Chondrocyte (in vitro differentiated cells): ENCODE results near the gene GJC3. TPM values are rescaled to one million over a fixed set of nuclear protein-coding genes. Genes with fewer than 3 reads are reported as not detected.
"Not testable (repeated sequence)": the region's sequence is repeated elsewhere in the genome, so short reads cannot be mapped to it uniquely, and the experiment has no call there.

Experiments
- DNase-seq: peaks from one replicate; pipeline ENCODE4 v3.0.0; 2021; ENCODE audit warnings: mixed read lengths, low spot score
- H3K27ac Mint-ChIP-seq: one replicate; pipeline ENCODE4 v1.8.0; 2021; ENCODE audit warnings: mild to moderate bottlenecking, moderate library complexity, mixed read lengths; ENCODE audit not compliant: unreplicated experiment
- H3K27me3 Mint-ChIP-seq: 2 replicates; pipeline ENCODE4 v1.8.0; 2021; ENCODE audit warnings: low read depth, mixed read lengths
- H3K36me3 Mint-ChIP-seq: 2 replicates; pipeline ENCODE4 v1.8.0; 2021; ENCODE audit warnings: low read depth, mixed read lengths
- H3K4me1 Mint-ChIP-seq: 2 replicates; pipeline ENCODE4 v1.8.0; 2021; ENCODE audit warnings: low read depth, mild to moderate bottlenecking, mixed read lengths
- H3K4me3 Mint-ChIP-seq: one replicate; pipeline ENCODE4 v1.8.0; 2021; ENCODE audit warnings: mild to moderate bottlenecking, moderate library complexity, mixed read lengths; ENCODE audit not compliant: unreplicated experiment
- H3K9me3 Mint-ChIP-seq: 2 replicates; pipeline ENCODE4 v1.8.0; 2021; ENCODE audit warnings: low read depth, mixed read lengths
- total RNA-seq: library from RNA; stranded (reverse); gene quantifications from 3 replicates; pipeline ENCODE4 v1.2.1, GENCODE V29; 2021
- TF ChIP-seq, protein P1 (sequence below): fragments of 200-600 bp; sonication (generic); IDR thresholded peaks from 2 replicates; pipeline ENCODE4 v1.5.0; 2021; ENCODE audit warnings: antibody characterized with exemption, mild to moderate bottlenecking, moderate library complexity

Gene GJC3
- total RNA-seq, 1 donor from 2014 or later, result not detected

DNA sequence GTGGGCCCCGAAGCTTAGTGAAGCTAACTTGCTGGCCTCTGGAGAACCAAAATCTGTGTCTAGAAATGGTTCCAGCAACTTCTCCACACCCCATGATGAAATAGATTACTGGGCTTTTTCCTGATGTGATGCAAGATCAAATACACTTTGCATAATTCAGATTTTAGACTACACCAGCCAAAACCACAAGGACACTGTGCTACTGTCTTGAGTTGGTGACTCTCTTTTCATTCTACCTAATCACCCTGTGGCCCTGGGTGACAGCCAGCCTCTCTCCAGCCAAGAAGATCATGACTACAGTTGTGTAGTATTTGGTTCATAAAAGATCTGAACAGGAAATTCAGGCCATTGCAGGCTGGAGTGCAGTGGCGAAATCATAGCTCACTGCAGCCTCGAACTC lies 24.2 kb upstream of the GJC3 start:
- DNase-seq, result no peak
- H3K9me3 Mint-ChIP-seq, result peaks cover 10% of the 10 kb centered on the region
- H3K27ac Mint-ChIP-seq, result no peak overlapping the region
- H3K4me3 Mint-ChIP-seq, result no peak overlapping the region
- H3K27me3 Mint-ChIP-seq, result peaks cover 16% of the 10 kb centered on the region
- no peaks in the 10 kb centered on the region for H3K36me3 Mint-ChIP-seq
- TF ChIP-seq, protein P1, sequence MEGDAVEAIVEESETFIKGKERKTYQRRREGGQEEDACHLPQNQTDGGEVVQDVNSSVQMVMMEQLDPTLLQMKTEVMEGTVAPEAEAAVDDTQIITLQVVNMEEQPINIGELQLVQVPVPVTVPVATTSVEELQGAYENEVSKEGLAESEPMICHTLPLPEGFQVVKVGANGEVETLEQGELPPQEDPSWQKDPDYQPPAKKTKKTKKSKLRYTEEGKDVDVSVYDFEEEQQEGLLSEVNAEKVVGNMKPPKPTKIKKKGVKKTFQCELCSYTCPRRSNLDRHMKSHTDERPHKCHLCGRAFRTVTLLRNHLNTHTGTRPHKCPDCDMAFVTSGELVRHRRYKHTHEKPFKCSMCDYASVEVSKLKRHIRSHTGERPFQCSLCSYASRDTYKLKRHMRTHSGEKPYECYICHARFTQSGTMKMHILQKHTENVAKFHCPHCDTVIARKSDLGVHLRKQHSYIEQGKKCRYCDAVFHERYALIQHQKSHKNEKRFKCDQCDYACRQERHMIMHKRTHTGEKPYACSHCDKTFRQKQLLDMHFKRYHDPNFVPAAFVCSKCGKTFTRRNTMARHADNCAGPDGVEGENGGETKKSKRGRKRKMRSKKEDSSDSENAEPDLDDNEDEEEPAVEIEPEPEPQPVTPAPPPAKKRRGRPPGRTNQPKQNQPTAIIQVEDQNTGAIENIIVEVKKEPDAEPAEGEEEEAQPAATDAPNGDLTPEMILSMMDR, result no peak
- H3K4me1 Mint-ChIP-seq, result no peaks in the 10 kb centered on the region

DNA sequence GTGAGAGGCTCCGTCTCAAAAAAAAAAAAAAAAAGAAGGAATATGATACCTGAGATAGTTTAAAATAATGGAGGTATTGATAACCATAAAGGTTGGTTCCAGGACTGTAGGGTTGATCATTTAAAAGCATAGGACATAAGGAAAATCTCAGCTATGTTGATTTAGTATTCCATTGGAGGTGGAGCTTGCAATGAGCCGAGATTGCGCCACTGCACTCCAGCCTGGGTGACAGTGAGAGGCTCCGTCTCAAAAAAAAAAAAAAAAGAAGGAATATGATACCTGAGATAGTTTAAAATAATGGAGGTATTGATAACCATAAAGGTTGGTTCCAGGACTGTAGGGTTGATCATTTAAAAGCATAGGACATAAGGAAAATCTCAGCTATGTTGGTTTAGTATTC lies 23.2 kb upstream of the GJC3 start:
- not testable (repeated sequence) for H3K4me1 Mint-ChIP-seq, H3K27ac Mint-ChIP-seq, H3K36me3 Mint-ChIP-seq, H3K9me3 Mint-ChIP-seq, H3K4me3 Mint-ChIP-seq, DNase-seq
- peaks cover 21% of the 10 kb centered on the region for H3K27me3 Mint-ChIP-seq

DNA sequence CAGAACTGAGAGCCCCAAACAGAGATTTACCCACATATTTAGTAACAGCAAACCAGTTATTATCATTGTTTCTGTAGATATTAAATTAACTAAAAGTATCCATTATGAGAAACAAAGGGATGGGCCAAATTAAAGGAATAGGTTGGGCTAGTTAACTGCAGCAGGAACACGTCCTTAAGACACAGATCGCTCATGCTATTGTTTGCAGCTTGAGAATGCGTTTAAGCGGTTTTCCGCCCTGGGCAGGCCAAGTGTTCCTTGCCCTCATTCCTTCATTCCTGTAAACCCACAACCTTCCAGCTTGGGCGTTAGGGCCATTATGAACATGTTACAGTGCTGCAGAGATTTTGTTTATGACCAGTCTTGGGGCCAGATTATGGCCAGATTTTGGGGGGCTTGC lies 21.4 kb upstream of the GJC3 start:
- not testable (repeated sequence) for H3K9me3 Mint-ChIP-seq, H3K4me1 Mint-ChIP-seq, H3K27ac Mint-ChIP-seq, H3K36me3 Mint-ChIP-seq, H3K4me3 Mint-ChIP-seq, DNase-seq
- peaks cover 17% of the 10 kb centered on the region for H3K27me3 Mint-ChIP-seq

DNA sequence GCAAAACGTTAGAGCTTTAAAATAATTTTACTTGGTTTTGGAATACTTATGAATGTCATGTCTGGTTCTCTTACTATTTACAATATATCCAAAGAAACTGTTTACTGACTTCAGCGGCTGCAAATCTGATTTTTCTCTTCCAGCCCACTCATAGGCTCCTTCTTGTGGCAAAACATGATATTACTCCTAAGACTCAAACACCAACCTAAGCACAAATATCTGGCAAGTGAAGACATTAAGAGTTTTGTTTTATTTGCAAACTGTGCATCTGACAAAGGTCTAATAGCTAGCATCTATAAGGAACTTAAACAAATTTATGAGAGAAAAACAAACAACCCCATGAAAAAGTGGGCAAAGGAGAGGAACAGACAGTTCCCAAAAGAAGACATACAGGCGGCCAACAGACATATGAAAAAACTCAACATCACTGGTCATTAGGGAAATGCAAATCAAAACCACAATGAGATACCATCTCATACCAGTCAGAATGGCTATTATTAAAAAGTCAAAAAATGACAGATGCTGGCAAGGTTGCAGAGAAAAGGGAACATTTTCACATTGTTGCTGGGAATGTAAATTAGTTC lies 20.3 kb upstream of the GJC3 start:
- H3K36me3 Mint-ChIP-seq, result no peaks in the 10 kb centered on the region
- peaks cover 10% of the 10 kb centered on the region for H3K9me3 Mint-ChIP-seq
- DNase-seq, result no peak
- no peaks in the 10 kb centered on the region for H3K4me1 Mint-ChIP-seq
- TF ChIP-seq, protein P1, result peak; percentile 53
- no peak overlapping the region for H3K27ac Mint-ChIP-seq
- peaks cover 13% of the 10 kb centered on the region for H3K27me3 Mint-ChIP-seq
- no peak overlapping the region for H3K4me3 Mint-ChIP-seq

DNA sequence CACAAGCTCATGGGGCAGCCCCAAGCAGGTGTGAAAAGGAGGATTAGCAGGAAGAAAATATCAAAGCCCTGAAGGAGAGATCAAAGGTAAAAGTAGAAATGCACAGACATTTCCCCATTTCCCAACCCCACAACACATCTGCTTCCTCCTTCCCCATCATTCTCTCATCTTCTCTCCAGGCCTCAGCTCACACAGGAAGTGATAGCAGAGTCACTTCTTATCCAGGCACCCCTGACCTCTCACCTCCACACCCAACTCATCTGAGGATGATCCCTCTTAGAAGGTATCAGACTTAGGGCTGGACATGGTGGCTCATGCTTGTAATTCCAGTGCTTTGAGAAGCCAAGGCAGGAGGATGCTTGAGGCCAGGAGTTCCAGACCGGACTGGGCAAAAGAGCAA lies 18.2 kb upstream of the GJC3 start:
- TF ChIP-seq, protein P1, result no peak
- H3K4me1 Mint-ChIP-seq, result no peaks in the 10 kb centered on the region
- H3K27ac Mint-ChIP-seq, result no peak overlapping the region
- H3K4me3 Mint-ChIP-seq, result no peak overlapping the region
- peaks cover 28% of the 10 kb centered on the region for H3K27me3 Mint-ChIP-seq
- H3K36me3 Mint-ChIP-seq, result no peaks in the 10 kb centered on the region
- DNase-seq, result no peak
- H3K9me3 Mint-ChIP-seq, result peaks cover 13% of the 10 kb centered on the region

DNA sequence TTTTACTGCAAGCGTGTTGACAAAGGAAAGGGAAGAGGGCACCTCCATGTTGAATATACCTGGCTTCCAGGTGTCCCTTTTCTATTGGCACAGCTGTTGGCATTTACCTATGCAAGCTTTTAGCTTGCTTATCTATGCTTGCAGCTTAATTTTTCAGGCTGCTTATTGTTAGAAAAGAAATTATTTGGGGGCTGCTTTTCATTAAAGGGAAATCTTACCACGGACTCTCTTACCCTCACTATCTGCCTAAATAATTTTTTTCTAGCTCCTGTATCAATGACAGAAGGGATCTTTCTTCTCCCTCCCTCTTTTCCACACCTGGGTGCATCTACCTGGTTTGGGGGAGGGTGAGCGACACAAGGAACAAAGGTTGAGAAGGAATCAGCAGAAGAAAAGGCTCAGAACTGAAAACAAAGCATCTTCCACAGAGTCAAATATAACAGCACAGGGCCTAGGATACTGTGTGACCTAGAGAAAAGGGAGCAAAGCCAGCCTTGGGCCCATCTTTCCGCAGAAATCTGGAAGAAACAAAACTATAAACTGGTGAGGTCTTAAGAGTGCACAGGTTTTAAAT lies 15.2 kb upstream of the GJC3 start:
- H3K27me3 Mint-ChIP-seq, result peaks cover 33% of the 10 kb centered on the region
- no peak overlapping the region for H3K4me3 Mint-ChIP-seq
- TF ChIP-seq, protein P1, result no peak
- no peak for DNase-seq
- H3K27ac Mint-ChIP-seq, result no peak overlapping the region
- no peaks in the 10 kb centered on the region for H3K4me1 Mint-ChIP-seq
- peaks cover 7% of the 10 kb centered on the region for H3K9me3 Mint-ChIP-seq
- H3K36me3 Mint-ChIP-seq, result no peaks in the 10 kb centered on the region
